DOHH2 (cell line): Measurements from ENCODE around the gene AMBRA1.

ENCODE experiments used
- H3F3A ChIP-seq: fragments of 200-600 bp; sonication (generic), shearing (Covaris generic); 2 replicates; pipeline ENCODE4 v1.6.0; 2016; ENCODE audit warnings: antibody characterized with exemption, mild to moderate bottlenecking; ENCODE audit not compliant: control insufficient read depth, insufficient read depth
- H3K27ac ChIP-seq: fragments of 200-600 bp; sonication (generic); 2 replicates; pipeline ENCODE4 v1.5.1; 2014; ENCODE audit warnings: low read depth, mild to moderate bottlenecking, low read length, moderate library complexity
- H3K27me3 ChIP-seq: fragments of 200-600 bp; sonication (generic); 2 replicates; pipeline ENCODE4 v1.6.1; 2014; ENCODE audit warnings: mild to moderate bottlenecking, low read length, mixed read lengths; ENCODE audit not compliant: control insufficient read depth
- H3K36me3 ChIP-seq: fragments of 200-600 bp; sonication (generic); 2 replicates; pipeline ENCODE4 v1.6.1; 2014; ENCODE audit warnings: mild to moderate bottlenecking, low read length, moderate library complexity, mixed read lengths; ENCODE audit not compliant: control insufficient read depth
- H3K4me1 ChIP-seq: fragments of 200-600 bp; sonication (generic); 2 replicates; pipeline ENCODE4 v1.6.1; 2014; ENCODE audit warnings: mild to moderate bottlenecking, low read length, mixed read lengths; ENCODE audit not compliant: control insufficient read depth
- H3K4me2 ChIP-seq: fragments of 200-600 bp; sonication (generic); 2 replicates; pipeline ENCODE4 v1.6.0; 2014; ENCODE audit warnings: mild to moderate bottlenecking, low read length, moderate library complexity
- H3K4me3 ChIP-seq: fragments of 200-600 bp; sonication (generic); 2 replicates; pipeline ENCODE4 v1.5.1; 2014; ENCODE audit warnings: mild to moderate bottlenecking, low read length, mixed read lengths
- H3K79me2 ChIP-seq: fragments of 200-600 bp; sonication (generic); 2 replicates; pipeline ENCODE4 v1.6.1; 2014; ENCODE audit warnings: mild to moderate bottlenecking, low read length, mixed read lengths; ENCODE audit not compliant: control insufficient read depth
- H3K9me2 ChIP-seq: fragments of 200-600 bp; sonication (generic); replicated peaks from 2 replicates; pipeline ENCODE4 v1.6.1; 2014; ENCODE audit warnings: mild to moderate bottlenecking, low read length, mixed read lengths; ENCODE audit not compliant: control insufficient read depth
- H3K9me3 ChIP-seq: fragments of 200-600 bp; sonication (generic); 2 replicates; pipeline ENCODE4 v1.6.1; 2014; ENCODE audit warnings: antibody characterized with exemption, low read length, mixed read lengths; ENCODE audit not compliant: control insufficient read depth, insufficient read depth
- H4K20me1 ChIP-seq: fragments of 200-600 bp; sonication (generic); 2 replicates; pipeline ENCODE4 v1.6.0; 2014; ENCODE audit warnings: low read depth, mild to moderate bottlenecking, antibody characterized with exemption, low read length, moderate library complexity; ENCODE audit not compliant: control insufficient read depth, insufficient read depth
- CTCF ChIP-seq: fragments of 200-600 bp; sonication (generic); IDR thresholded peaks from one replicate; pipeline ENCODE4 v1.5.1; 2014; ENCODE audit warnings: antibody characterized with exemption, mild to moderate bottlenecking, low read depth, low read length; ENCODE audit not compliant: poor library complexity, severe bottlenecking
- EZH2phosphoT487 ChIP-seq: fragments of 200-600 bp; sonication (generic); IDR thresholded peaks from 2 replicates; pipeline ENCODE4 v1.6.1; 2017; ENCODE audit warnings: borderline replicate concordance, mild to moderate bottlenecking, antibody characterized with exemption, low read length, moderate library complexity, mixed read lengths

AMBRA1 gene

GRCh38 chr11:46392421-46393230 is 201.2 kb downstream of the AMBRA1 start:
- Histone ChIP-seq H3K4me3 (peak overlapping the region; percentile 70), H3K36me3 (no peaks in the 10 kb centered on the region), H3K79me2 (no peaks in the 10 kb centered on the region), H3K27me3 (peaks cover 55% of the 10 kb centered on the region), H3K4me1 (peaks cover 32% of the 10 kb centered on the region), H4K20me1 (no peaks in the 10 kb centered on the region; the same call in 1 of the 2 replicates), H3K27ac (no peak overlapping the region), H3F3A (no peaks in the 10 kb centered on the region; the same call in 1 of the 2 replicates), H3K9me3 (no peaks in the 10 kb centered on the region), H3K9me2 (no peaks in the 10 kb centered on the region), H3K4me2 (peak overlapping the region; percentile 80)
- TF ChIP-seq CTCF, result no peak
- TF ChIP-seq EZH2phosphoT487, result no peak

- no peaks in the 10 kb centered on the region for H3K36me3 ChIP-seq
- no peaks in the 10 kb centered on the region; the same call in 1 of the 2 replicates for H4K20me1 ChIP-seq
- peaks cover 61% of the 10 kb centered on the region for H3K27me3 ChIP-seq
- H3K9me3 ChIP-seq, result no peaks in the 10 kb centered on the region
- H3F3A ChIP-seq, result no peaks in the 10 kb centered on the region; the same call in 1 of the 2 replicates
- peaks cover 32% of the 10 kb centered on the region for H3K4me1 ChIP-seq
- no peaks in the 10 kb centered on the region for H3K9me2 ChIP-seq
- peak within 1 kb of the TSS; percentile 80 for H3K4me2 ChIP-seq
- H3K27ac ChIP-seq, result no peak within 1 kb of the TSS
- TF ChIP-seq EZH2phosphoT487 (no peak), CTCF (peak; percentile 43)
- peak within 1 kb of the TSS; percentile 70 for H3K4me3 ChIP-seq
- no peaks in the 10 kb centered on the region for H3K79me2 ChIP-seq
Observed at GRCh38 chr11:46391578-46392420, 202.0 kb downstream of the AMBRA1 start, which contains the start of gene CHRM4. Gene CHRM4, minus strand, starts transcription at chr11:46391776. Its CDS starts 5,219 bp downstream, at chr11:46386557.

GRCh38 chr11:46391186-46391577 is 202.6 kb downstream of the AMBRA1 start:
- H3K27me3 ChIP-seq, result peaks cover 63% of the 10 kb centered on the region
- H3K4me3 ChIP-seq, result peak overlapping the region; percentile 46; the same call in 1 of the 2 replicates
- H3F3A ChIP-seq, result no peaks in the 10 kb centered on the region; the same call in 1 of the 2 replicates
- no peak overlapping the region for H3K27ac ChIP-seq
- H3K4me2 ChIP-seq, result peak overlapping the region; percentile 47
- H3K9me3 ChIP-seq, result no peaks in the 10 kb centered on the region
- H4K20me1 ChIP-seq, result no peaks in the 10 kb centered on the region; the same call in 1 of the 2 replicates
- TF ChIP-seq EZH2phosphoT487 (no peak), CTCF (no peak)
- H3K9me2 ChIP-seq, result no peaks in the 10 kb centered on the region
- no peaks in the 10 kb centered on the region for H3K79me2 ChIP-seq
- H3K36me3 ChIP-seq, result no peaks in the 10 kb centered on the region
- H3K4me1 ChIP-seq, result peaks cover 32% of the 10 kb centered on the region
